Testis (tissue), 2 donors: ENCODE results near the gene NFE2L3.

Source experiments
- CTCF ChIP-seq, 3 experiments: fragments of 450-650 bp in 2 of 3; fragments of 200-600 bp in 1 of 3; sonication (generic) in 1 of 3; IDR thresholded peaks; one replicate each; pipeline ENCODE4 v1.5.1; 2016 to 2019; ENCODE audit warnings: antibody characterized with exemption in 3 of 3, mild to moderate bottlenecking in 2 of 3, moderate library complexity in 1 of 3
- POLR2A ChIP-seq: fragments of 450-650 bp; IDR thresholded peaks from one replicate; pipeline ENCODE4 v1.6.1; 2017; ENCODE audit warnings: antibody characterized with exemption, mild to moderate bottlenecking, moderate library complexity

GRCh38 chr7:26200038-26200443 is 48.0 kb downstream of the NFE2L3 start:
- no peak for TF ChIP-seq CTCF (IDR thresholded peaks at IDR 0.05)
- TF ChIP-seq POLR2A: no peak
